NCI-H146 treated with DMSO at 0.1 percent for 48 hours (cell line): Measurements from ENCODE around the gene KIF26B.
"Not testable (repeated sequence)": the region's sequence is repeated elsewhere in the genome, so short reads cannot be mapped to it uniquely, and the experiment has no call there.

Experiments used
- DNase-seq: peaks from one replicate; lab custom pipeline; 2025; ENCODE audit not compliant: unreplicated experiment; lab: John Stamatoyannopoulos, UW

The KIF26B gene

GRCh38 chr1:245311887-245312536, 157.2 kb downstream of the KIF26B start:
- DNase-seq, result no peak

GRCh38 chr1:245313576-245313975, 158.8 kb downstream of the KIF26B start:
- no peak for DNase-seq

- no peak for DNase-seq
Measured at GRCh38 chr1:245316784-245317183, 162.0 kb downstream of the KIF26B start.

- DNase-seq, result no peak
Measured at GRCh38 chr1:245317217-245317616, 162.4 kb downstream of the KIF26B start.

- no peak for DNase-seq
Measured at GRCh38 chr1:245319094-245319493, 164.3 kb downstream of the KIF26B start.

GRCh38 chr1:245322673-245323072, 167.9 kb downstream of the KIF26B start:
- no peak for DNase-seq

GRCh38 chr1:245323765-245324164, 169.0 kb downstream of the KIF26B start:
- not testable (repeated sequence) for DNase-seq

GRCh38 chr1:245325922-245326795, 171.4 kb downstream of the KIF26B start:
- no peak for DNase-seq

- no peak for DNase-seq
Measured at GRCh38 chr1:245327360-245327759, 172.6 kb downstream of the KIF26B start.

- DNase-seq, result no peak
Measured at GRCh38 chr1:245327842-245328241, 173.1 kb downstream of the KIF26B start.

- no peak for DNase-seq
Measured at GRCh38 chr1:245330951-245331350, 176.2 kb downstream of the KIF26B start.

GRCh38 chr1:245332085-245332484, 177.3 kb downstream of the KIF26B start:
- no peak for DNase-seq

- no peak for DNase-seq
Measured at GRCh38 chr1:245332513-245332912, 177.7 kb downstream of the KIF26B start.

- DNase-seq, result no peak
Measured at GRCh38 chr1:245334235-245334634, 179.4 kb downstream of the KIF26B start.

- DNase-seq, result no peak
Measured at GRCh38 chr1:245334827-245335490, 180.2 kb downstream of the KIF26B start.

- DNase-seq, result not testable (repeated sequence)
Measured at GRCh38 chr1:245335684-245336083, 180.9 kb downstream of the KIF26B start.

GRCh38 chr1:245336149-245336983, 181.6 kb downstream of the KIF26B start:
- DNase-seq, result no peak

GRCh38 chr1:245336984-245337355, 182.2 kb downstream of the KIF26B start:
- not testable (repeated sequence) for DNase-seq

GRCh38 chr1:245337829-245338484, 183.2 kb downstream of the KIF26B start:
- no peak for DNase-seq

GRCh38 chr1:245338485-245338877, 183.7 kb downstream of the KIF26B start:
- no peak for DNase-seq
